HG03175 (cell line): ENCODE measurements around the gene SETDB1.
"Not testable (repeated sequence)": the region's sequence is repeated elsewhere in the genome, so short reads cannot be mapped to it uniquely, and the experiment has no call there.

Experiments used
- ATAC-seq: cut with Tn5 transposase; IDR thresholded peaks from one replicate; pipeline ENCODE4 v1.9.1; 2021; ENCODE audit warnings: mild to moderate bottlenecking, moderate library complexity; ENCODE audit not compliant: unreplicated experiment

SETDB1 gene

DNA sequence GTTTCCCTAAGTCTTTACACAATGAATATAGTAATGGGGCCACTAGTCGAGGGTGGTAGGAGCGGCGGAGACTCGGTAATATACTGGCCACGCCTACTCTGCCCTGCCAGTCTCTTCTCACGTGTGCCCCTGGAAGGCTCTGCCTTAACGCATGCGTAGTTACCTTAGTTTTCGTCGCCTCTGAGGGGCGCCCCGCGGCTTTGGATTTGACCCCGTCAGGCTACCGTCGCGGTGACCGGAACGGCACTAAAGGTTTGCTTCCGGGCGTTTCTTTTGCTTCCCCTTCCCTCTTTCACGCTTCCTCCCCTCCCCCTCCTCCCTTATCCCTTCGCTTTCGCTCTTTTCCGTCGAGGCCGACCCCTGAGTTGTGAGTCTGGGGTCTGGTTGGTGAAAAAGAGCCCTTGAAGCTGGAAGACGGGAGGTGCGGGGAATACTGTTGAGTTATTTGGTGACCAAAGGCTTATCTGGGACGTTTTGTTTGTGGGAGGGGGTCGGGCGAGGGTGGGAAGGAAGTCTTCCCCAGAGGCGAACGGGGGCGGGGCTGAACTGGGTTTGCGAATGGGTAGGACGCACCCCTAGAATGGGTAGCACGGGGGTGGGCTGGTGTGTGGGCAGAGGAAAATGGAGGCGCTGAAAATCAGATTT, at the start of gene SETDB1:
TSS of gene SETDB1 (plus strand) at position 267 of the 645 bp plus-strand sequence. CDS start 1,352 bp downstream, outside the sequence.
- peak; percentile 91 for ATAC-seq

DNA sequence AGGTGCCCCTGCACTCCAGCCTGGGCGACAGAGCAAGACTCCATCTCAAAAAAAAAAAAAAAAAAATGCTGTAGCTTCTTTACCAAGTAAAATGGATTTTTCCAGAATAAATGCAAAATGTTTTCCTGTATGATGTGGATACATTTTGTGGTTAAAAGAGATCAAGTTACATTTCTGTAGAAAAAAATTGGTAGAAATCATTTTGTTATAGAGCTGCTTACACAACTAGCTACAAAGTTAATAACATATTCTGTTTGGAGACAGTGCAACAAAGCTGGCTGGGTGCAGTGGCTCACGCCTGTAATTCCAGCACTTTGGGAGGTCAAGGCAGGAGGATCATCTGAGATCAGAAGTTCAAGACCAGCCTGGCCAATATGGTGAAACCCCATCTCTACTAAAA, 47.2 kb upstream of the SETDB1 start:
- not testable (repeated sequence) for ATAC-seq

DNA sequence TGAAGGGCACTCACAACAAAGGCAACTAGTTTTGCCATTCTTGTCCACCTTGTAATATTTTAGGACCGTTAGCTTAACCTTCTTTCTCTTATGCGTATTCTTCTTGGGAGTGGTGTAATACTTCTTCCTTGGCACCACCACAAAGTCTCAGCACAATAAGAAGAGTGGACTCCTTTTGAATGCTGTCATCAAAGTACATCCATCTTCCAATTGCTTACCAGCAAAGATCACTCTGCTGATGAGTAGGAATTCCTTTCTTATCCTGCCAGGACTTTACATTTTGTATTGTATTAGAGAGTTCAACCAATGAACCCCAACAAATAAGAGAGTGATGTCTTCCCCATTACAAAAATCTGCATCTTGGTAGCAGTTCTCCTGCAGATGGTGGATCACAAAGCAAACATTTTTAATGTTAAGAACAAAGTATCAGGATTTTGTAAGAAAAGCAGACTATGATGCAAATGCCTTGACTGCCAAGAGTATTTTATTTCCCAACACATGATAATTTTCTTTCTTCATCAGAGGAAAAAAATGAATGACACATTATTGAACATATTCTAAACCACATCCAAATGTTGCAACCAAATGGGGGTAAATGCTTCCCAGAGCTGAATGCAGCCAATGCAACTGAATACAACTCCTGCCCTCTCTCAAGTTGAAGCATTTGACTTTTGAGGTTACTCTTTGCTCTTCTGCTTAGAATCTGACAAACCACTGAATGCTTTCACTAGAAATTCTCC, 44.7 kb upstream of the SETDB1 start:
- ATAC-seq = no peak

DNA sequence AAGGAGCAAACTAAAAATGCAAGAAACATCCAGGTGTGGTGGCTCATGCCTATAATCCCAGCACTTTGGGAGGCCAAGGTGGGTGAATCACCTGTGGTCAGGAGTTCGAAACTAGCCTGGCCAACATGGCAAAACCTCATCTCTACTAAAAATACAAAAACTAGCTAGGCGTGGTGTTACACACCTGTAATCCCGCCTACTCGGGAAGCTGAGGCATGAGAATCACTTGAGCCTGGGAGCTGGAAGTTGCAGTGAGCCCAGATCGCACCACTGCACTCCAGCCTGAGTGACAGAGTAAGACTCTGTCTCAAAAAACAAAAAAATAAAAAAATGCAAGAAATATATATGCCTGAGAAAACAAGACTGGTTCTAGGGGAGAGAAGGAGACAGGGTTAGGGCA, 43.0 kb upstream of the SETDB1 start:
- ATAC-seq = not testable (repeated sequence)

DNA sequence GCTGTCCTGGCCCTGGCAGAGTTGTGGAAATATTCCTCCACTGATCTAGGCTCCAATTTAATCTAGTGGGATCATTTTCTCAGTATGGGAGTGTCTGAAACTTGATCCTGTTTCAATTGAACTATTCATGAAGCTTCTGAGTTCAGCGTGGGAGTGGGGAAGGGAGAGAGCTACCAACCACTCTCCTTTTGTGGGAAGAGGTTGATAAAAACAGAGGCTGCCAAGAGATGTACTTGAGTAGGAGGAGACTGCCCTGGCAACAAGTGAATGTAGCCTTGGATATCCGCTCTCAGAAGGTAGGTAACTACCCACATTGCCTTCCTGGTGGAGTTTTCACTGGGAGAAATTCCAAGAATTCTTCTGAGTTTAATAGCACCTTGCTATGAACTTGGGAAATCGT, 39.1 kb upstream of the SETDB1 start, which contains the start of gene CTXND2:
TSS of gene CTXND2 (plus strand) at position 119 of the 400 bp plus-strand sequence. CDS start 25,179 bp downstream, outside the sequence.
- ATAC-seq = no peak

DNA sequence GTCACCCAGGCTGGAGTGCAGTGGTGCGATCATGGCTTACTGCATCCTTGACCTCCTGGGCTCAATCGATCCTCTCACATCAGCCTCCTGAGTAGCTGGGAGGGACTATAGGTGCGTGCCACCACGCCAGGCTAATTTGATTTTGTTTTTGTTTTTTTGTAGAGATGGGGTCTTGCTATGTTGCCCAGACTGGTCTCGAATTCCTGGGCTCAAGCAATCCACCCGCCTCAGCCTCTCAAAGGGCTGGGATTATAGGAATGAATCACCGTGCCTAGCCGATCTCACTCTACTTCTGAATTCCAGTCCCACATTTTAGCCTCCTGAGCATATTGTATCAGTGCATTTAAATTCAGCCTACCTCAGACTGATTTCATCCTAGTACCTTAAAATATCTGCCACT, 37.4 kb upstream of the SETDB1 start:
- ATAC-seq = no peak

DNA sequence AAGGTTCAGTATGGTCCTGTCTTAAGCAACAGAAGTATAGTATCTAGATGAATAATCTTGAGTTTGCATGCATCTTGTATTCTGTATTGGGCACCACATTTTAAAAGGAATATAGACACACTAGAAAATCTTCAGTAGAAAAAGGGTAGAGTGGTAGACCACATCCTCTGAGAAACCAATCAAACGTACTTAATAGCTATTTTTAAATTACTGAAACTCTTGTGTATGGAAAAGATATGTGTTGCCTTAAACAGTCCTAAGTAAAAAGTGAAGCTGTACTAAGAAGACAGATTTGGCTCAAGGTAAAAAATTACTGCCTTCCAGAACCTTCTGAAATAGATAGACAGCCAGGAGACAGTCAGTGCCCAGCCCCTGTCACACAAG, 36.1 kb upstream of the SETDB1 start:
- no peak for ATAC-seq

DNA sequence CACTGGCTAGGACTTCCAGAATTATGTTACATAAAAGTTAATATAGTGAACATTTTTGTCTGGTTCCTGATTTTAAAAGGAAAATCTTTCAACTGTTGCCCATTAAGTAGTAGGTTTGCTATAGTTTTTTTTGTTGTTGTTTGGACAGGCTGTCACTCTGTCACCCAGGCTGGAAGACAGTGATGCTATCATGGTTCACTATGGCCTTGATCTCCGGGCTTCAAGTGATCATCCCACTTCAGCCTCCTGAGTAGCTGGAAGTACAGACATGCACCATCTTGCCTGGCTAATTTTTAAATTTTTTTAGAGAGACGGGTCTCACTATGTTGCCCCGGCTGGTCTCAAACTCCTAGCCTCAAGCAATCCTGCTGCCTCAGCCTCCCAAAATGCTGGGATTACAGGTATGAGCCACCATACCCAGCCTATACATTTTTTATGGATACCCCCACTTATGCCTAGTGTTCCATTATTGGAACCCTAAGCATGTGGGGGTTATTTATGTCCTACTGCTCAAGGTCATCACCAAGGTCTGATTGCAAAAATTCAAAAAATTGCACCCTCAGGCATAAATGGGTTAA, 32.7 kb upstream of the SETDB1 start:
- no peak for ATAC-seq

DNA sequence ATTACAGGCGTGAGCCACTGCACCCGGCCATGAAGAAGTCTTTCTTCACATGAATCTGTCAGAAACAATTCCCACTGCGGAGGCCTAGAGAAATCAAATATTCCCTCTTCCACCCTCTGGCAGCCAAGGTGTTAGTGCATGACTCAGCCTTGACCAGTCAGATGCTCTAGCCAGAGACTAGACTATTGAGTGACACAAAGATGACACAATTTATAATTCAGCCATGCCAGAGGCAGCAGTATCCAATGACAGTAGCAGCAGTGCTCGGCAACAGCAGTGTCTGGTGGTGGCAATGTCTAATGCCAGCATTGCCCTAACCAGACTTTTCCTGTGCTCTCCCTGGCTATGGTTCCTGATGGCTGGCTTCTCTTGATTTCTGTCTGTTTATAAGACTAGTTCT, 30.5 kb upstream of the SETDB1 start:
- ATAC-seq = no peak

DNA sequence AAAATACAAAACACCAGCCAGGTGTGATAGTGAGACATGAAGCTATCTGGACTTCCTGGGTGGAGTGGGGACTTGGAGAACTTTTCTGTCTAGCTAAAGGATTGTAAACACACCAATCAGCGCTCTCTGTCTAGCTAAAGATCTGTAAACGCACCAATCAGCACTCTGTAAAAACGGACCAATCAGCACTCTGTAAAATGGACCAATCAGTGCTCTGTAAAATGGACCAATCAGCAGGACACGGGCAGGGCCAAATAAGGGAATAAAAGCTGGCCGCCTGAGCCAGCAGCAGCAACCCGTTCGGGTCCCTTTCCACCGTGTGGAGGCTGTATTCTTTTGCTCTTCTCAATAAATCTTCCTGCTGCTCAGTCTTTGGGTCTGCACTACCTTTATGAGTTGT, 26.4 kb upstream of the SETDB1 start:
- ATAC-seq = not testable (repeated sequence)

DNA sequence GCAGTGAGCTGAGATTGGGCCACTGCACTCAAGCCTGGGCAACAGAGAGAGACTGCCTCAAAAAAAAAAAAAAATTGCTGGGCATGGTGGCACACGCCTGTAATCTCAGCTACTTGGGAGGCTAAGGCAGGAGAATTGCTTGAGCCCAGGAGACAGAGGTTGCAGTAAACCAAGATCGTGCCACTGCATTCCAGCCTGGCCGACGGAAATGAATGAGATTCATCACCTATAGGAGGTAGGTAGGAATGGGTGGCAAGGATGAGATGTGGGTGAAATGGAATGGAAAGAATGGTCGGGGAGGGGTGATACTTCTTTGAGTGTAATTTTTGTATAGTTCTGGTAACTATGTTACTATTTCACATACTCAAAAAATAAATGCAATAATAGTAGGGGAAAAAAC, 23.8 kb upstream of the SETDB1 start:
- ATAC-seq = no peak

DNA sequence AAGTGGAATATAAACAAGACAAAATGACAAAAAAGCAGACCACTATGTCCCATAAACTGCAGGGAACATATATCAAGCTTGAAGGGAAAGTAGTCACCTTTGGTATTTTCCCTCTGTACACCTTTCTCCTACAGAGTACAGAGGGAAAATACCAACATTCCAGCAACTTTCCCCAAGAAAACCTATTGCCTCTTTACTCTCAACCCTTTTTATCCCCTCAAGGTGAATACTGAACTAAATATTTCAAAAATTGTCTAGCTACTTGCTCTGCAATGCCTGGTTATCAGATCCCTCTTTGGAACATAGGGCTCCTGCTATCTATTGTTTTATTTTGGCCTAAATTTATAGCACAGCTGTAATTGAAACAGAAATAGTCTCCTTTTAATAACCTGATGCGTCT, 23.4 kb upstream of the SETDB1 start:
- no peak for ATAC-seq

DNA sequence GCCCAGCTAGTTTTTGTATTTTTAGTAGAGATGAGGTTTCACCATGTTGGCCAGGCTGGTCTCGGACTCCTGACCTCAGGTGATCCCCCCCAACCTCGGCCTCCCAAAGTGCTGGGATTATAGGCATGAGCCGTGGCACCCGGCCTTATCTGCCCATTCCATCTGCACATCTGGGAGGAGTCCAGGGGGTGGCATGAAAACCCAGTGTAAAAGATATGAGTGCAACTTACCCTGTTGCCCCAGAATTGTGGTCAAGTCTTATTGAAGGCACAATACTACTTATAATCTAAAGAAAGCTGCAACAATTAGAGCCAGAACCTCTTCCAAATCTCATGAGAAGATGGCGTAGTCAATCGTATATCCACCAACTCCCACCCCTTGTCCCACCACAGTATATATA, 20.9 kb upstream of the SETDB1 start:
- no peak for ATAC-seq

DNA sequence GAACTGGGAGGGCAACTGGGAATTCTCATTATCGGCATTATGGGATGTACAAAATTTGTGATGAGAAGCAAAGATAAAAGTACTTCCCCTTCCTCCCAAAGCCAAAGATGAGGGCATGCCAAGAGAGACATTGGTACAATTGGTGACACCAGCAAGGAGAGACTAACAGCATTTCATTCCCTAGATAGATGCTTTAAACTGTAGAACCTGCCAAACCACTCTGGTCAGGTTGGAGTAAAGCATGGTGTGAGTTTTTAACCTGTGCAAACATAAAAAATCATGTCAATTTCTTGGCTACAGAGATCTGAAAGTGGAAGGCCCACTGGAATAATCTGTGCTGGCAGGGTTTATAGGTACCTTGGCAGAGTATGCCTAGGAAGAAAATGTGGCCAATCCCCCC, 19.8 kb upstream of the SETDB1 start:
- ATAC-seq = no peak

DNA sequence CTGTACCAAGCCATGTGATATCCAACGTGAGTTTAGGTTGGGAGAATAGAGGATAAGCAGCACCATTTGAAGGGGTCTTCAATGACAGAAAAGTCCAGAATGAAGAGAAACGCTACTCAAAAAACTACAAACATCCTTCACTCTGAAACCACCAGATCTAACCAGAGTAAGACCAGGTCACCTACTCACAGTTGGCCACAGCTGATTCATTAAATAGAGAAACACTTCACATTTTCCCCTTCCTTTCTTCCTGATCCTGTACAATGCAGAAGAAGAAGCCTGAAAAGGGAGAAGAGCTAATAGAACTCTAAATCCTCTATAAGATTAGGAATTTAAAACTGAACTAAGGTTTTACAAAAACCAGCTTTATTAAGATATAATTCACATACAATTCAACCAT, 19.4 kb upstream of the SETDB1 start:
- no peak for ATAC-seq

DNA sequence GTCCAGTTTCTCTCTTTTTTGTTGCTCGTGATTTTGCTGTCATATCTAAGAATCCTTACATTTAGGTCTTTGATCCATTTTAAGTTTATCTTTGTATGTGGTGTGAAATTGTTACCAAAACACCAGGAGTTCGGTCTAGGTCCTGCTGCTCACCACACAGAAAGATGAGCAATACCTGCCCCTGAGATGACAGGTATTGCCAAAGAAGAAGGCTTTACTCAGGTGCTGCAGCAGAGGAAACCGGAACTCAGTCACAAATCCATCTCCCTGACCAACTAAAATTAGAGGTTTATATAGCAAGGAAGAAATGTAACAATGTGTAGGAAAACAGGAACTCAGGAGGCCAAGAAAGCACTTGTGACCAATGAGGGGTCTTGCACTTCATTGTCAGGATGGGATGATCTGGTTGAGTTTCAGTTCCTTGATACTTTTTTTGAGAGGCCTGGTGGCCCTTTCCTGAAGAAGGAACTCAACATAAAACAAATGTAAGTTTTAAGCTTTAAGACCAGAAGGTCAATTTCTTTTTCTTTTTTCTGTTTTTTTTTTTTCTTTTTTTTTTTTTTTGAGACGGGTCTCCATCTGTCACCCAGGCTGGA, 16.5 kb upstream of the SETDB1 start:
- no peak for ATAC-seq

DNA sequence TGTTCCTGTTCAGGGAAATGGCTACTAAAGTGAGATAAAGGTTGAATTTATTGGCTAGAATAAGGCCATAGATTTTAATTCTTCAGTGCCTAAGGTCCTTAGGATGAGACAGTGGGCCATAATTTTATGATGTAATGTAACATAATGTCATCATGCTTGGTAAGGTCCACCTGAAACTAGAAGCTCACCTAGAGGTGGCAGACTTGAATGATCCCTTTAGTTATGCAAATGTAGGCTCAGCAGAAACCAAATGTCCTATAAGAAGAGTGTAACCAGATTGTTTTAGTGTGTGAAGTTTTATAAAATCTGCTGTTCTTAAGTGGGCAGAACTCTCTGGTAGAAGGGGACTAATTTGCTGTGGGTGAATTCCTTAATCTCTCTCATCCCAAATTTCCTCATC, 13.5 kb upstream of the SETDB1 start:
- ATAC-seq = no peak

DNA sequence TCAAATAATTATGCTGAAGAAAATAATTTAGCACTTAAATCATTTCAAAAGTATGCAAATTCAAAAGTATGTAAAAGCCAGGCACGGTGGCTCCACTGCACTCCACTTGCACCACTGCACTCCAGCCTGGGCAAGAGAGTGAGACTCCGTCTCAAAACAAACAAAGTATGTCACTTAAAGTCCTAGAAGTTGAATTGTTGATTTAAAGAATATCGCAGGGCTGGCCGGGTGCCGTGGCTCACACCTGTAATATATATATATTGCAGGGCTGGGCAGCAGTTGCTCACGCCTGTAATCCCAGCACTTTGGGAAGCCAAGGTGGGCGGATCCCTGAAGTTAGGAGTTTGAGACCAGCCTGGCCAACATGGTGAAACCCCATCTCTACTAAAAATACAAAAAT, 8.8 kb upstream of the SETDB1 start:
- ATAC-seq = no peak

DNA sequence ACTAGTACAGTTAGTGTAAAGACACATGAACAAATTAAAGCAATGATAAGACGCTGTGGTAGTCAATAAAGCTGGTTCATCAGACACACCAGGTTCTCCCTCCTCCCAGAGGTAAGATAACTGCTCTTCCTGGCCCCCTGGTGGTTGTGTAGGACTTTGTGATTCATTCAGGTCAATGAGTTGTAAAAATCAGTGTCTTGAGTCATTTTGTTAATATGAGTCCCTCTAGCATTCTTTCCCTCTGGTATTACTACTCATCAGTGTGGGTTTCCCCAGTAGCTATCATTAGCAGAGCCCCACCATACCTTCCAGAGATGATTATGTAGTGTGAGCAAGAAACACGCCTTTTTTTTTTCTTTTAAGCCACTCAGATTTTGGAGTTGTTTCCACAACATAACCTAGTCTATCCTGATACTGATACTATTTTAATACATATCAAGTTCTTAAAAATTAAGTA, 3.6 kb upstream of the SETDB1 start:
- peak; percentile 46 for ATAC-seq

DNA sequence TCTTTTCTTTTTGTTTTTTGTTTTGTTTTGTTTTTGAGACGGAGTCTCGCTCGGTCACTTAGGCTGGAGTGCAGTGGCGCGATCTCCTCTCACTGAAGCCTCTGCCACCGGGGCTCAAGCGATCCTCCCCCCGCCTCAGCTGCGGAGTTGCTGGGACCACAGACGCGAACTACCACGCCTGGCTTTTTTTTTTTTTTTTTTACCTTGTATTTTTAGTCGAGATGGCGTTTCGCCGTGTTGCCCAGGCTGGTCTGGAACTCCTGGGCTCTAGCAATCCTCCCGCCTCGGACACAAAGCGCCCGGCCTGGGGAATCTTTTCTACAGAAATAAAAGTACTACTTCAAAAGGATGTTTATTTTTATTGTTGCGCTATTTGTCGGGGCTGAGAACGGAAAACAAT, 1.1 kb upstream of the SETDB1 start:
- ATAC-seq = no peak

DNA sequence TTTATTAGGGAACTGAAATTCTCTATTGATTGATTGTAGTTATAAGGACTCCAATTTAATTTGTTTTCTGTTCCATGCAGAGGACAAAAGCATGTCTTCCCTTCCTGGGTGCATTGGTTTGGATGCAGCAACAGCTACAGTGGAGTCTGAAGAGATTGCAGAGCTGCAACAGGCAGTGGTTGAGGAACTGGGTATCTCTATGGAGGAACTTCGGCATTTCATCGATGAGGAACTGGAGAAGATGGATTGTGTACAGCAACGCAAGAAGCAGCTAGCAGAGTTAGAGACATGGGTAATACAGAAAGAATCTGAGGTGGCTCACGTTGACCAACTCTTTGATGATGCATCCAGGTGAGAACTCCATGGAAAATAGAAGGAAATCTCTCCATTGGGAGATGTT, 1.5 kb downstream of the SETDB1 start:
- no peak for ATAC-seq

DNA sequence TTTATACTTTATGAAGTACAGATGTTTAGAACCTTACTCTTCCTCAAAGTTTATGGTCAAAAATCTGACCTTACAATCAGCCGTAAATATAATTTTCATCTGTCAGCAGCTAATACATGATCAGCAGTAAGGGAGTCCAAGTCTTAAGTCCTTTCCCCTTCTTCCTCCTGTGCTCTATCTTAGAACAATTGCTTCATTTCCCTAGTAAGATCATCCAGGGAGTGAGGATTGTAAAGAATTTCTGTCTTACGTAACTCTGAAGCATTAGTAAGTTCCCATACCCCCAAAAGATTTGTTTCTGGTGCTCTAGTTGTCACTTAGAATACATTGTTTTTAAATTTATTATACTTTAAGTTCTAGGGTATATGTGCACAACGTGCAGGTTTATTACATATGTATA, 2.1 kb downstream of the SETDB1 start:
- no peak for ATAC-seq
